Measurements from ENCODE around the gene WDR6. TPM values are rescaled to one million over a fixed set of nuclear protein-coding genes. Genes with fewer than 3 reads are reported as not detected.

Gene WDR6
- total and polyA plus RNA-seq, 9 of the 15 experiments (the other 6 are each of a cell fraction or from before 2014, with no cell fraction given): 8.9 to 90.6 (median 44.7) TPM

GRCh38 chr3:49021813-49022687, 14.9 kb downstream of the WDR6 start, which contains the start of gene NDUFAF3 (continued):
- TF ChIP-seq ZNF518B (CRISPR knock-in tag; IDR thresholded peaks at IDR 0.05) (no peak), ZBTB5 (IDR thresholded peaks at IDR 0.05) (no peak), NR3C1 (CRISPR knock-in tag; IDR thresholded peaks at IDR 0.05) (peak; percentile 33; the same call in 1 of the 2 replicates), CBX8 (IDR thresholded peaks at IDR 0.05; ENCODE audit: borderline replicate concordance, extremely low read depth, low read depth, low read length, poor library complexity, severe bottlenecking) (no peak), RAD51 (IDR thresholded peaks at IDR 0.05; ENCODE audit: borderline replicate concordance, low read depth) (no peak), MAFG (tag; conservative IDR thresholded peaks at IDR 0.05) (no peak), ZNF384 (IDR thresholded peaks at IDR 0.05; ENCODE audit: low read depth, low read length) (no peak), FOSL1 (tag; conservative IDR thresholded peaks at IDR 0.05) (0 out of 2 replicates have a peak, but pooled peaks have one; percentile 27), ERF (CRISPR knock-in tag; IDR thresholded peaks at IDR 0.05) (no peak), ZNF785 (CRISPR knock-in tag; IDR thresholded peaks at IDR 0.05) (no peak), GMEB1 (CRISPR knock-in tag; IDR thresholded peaks at IDR 0.05) (peak; percentile 72), MYBL2 (IDR thresholded peaks at IDR 0.05; ENCODE audit: low read depth) (no peak), MYBL2 (CRISPR knock-in tag; IDR thresholded peaks at IDR 0.05; ENCODE audit: borderline replicate concordance) (no peak), ESRRA (IDR thresholded peaks at IDR 0.05; ENCODE audit: borderline replicate concordance, low read depth) (peak; percentile 65; the same call in 1 of the 2 replicates), UBTF (IDR thresholded peaks at IDR 0.05; ENCODE audit: borderline replicate concordance in 1 of 2, low read depth in 2 of 2, low read length in 2 of 2) (0 out of 4 replicates have a peak, but pooled peaks of 1 of the 2 experiments have one; percentile 34), DPF2 (IDR thresholded peaks at IDR 0.05) (no peak), RB1 (IDR thresholded peaks at IDR 0.05; ENCODE audit: low read depth) (peak; percentile 72)
